Uterus (tissue), 4 donors: Measurements from ENCODE around the gene NPRL2. TPM values are rescaled to one million over a fixed set of nuclear protein-coding genes. Genes with fewer than 3 reads are reported as not detected.

Experiments used
- DNase-seq, 2 donors: peaks; one replicate each; pipeline ENCODE4 v3.0.0-alpha.2; 2019 to 2020
- H3K27ac ChIP-seq, 2 donors: fragments of 200-600 bp; sonication (generic); 1 replicate in 1 of 2; 2 replicates in 1 of 2; pipeline ENCODE4 v1.5.1; 2016 to 2018
- H3K27me3 ChIP-seq, 2 donors: fragments of 200-600 bp; sonication (generic); one replicate each; pipeline ENCODE4 v1.5.1; 2018 to 2019; ENCODE audit warnings: control low read depth in 1 of 2
- H3K36me3 ChIP-seq, 2 donors: fragments of 200-600 bp; sonication (generic); one replicate each; pipeline ENCODE4 v1.5.1; 2019; ENCODE audit warnings: control low read depth in 1 of 2
- H3K4me1 ChIP-seq, 2 donors: fragments of 200-600 bp; sonication (generic); one replicate each; pipeline ENCODE4 v1.5.1; 2018 to 2019; ENCODE audit warnings: control low read depth in 1 of 2
- H3K4me3 ChIP-seq, 2 donors: fragments of 200-600 bp; sonication (generic); 1 replicate in 1 of 2; 2 replicates in 1 of 2; pipeline ENCODE4 v1.5.1; 2018 to 2019; ENCODE audit warnings: mild to moderate bottlenecking in 1 of 2
- H3K9me3 ChIP-seq, 2 donors: fragments of 200-600 bp; sonication (generic); one replicate each; pipeline ENCODE4 v1.5.1; 2019; ENCODE audit warnings: control low read depth in 1 of 2
- CTCF ChIP-seq, 4 experiments: fragments of 200-600 bp in 2 of 4; fragments of 450-650 bp in 2 of 4; sonication (generic) in 2 of 4; IDR thresholded peaks; one replicate each; pipeline ENCODE4 v1.5.1; 2016 to 2019; ENCODE audit warnings: antibody characterized with exemption in 4 of 4, mild to moderate bottlenecking in 2 of 4, moderate library complexity in 1 of 4
- POLR2A ChIP-seq, 2 donors: fragments of 450-650 bp; IDR thresholded peaks; one replicate each; pipeline ENCODE4 v1.6.1; 2016; ENCODE audit warnings: antibody characterized with exemption in 2 of 2, mild to moderate bottlenecking in 1 of 2, moderate library complexity in 1 of 2
- intact Hi-C: fragments of 100-400 bp; cut with DNase I; formaldehyde crosslinking; loops from one replicate; pipeline ENCODE4 v1.15.1; 2023; ENCODE audit warnings: low total_unique reads
- total RNA-seq, 4 donors: library from RNA; depleted of rRNA in 3 of 4; stranded (reverse); fragments of >200 nt in 3 of 4; gene quantifications; one replicate each; pipeline versions ENCODE4 v1.1.0 to v1.2.4, GENCODE V29; 2014 to 2023
- donor health status: DM: yes; HTN: yes; CAD: no.

Gene NPRL2
- total RNA-seq, 4 donors from 2014 or later = 11.8 to 26.2 (median 16.0) TPM

GRCh38 chr3:50392101-50392715, 41.6 kb upstream of the NPRL2 start:
- intact Hi-C loops = no loop called here
- H3K4me3 ChIP-seq = no peak overlapping the region

GRCh38 chr3:50390508-50391224, 40.1 kb upstream of the NPRL2 start:
- no peak for TF ChIP-seq POLR2A (IDR thresholded peaks at IDR 0.05)
- TF ChIP-seq CTCF (IDR thresholded peaks at IDR 0.05) = no peak
- Histone ChIP-seq H3K27me3 (no peaks in the 10 kb centered on the region), H3K27ac (no peak overlapping the region), H3K4me3 (no peak overlapping the region), H3K9me3 (no peaks in the 10 kb centered on the region), H3K4me1 (no peaks in the 10 kb centered on the region), H3K36me3 (no peaks in the 10 kb centered on the region)
- peak in 1 of 2 donors; percentile 26 for DNase-seq
- intact Hi-C loops = no loop called here

More at GRCh38 chr3:50392101-50392715, 41.6 kb upstream of the NPRL2 start:
- Histone ChIP-seq H3K9me3 (no peaks in the 10 kb centered on the region), H3K27me3 (no peaks in the 10 kb centered on the region), H3K36me3 (no peaks in the 10 kb centered on the region), H3K27ac (no peak overlapping the region), H3K4me1 (no peaks in the 10 kb centered on the region)
- no peak for DNase-seq
- TF ChIP-seq CTCF (IDR thresholded peaks at IDR 0.05) = no peak
- no peak for TF ChIP-seq POLR2A (IDR thresholded peaks at IDR 0.05)

GRCh38 chr3:50389414-50389767, 38.8 kb upstream of the NPRL2 start:
- intact Hi-C loops = no loop called here
- Histone ChIP-seq H3K36me3 (no peaks in the 10 kb centered on the region), H3K9me3 (no peaks in the 10 kb centered on the region), H3K4me1 (no peaks in the 10 kb centered on the region), H3K4me3 (no peak overlapping the region), H3K27ac (no peak overlapping the region), H3K27me3 (no peaks in the 10 kb centered on the region)
- TF ChIP-seq CTCF (IDR thresholded peaks at IDR 0.05) (no peak), POLR2A (IDR thresholded peaks at IDR 0.05) (no peak)
- DNase-seq = no peak

- no peaks in the 10 kb centered on the region for H3K27me3 ChIP-seq
- no peak for TF ChIP-seq CTCF (IDR thresholded peaks at IDR 0.05)
- TF ChIP-seq POLR2A (IDR thresholded peaks at IDR 0.05) = no peak
- no peak overlapping the region for H3K27ac ChIP-seq
- no peaks in the 10 kb centered on the region for H3K36me3 ChIP-seq
- DNase-seq = no peak
- H3K4me1 ChIP-seq = no peaks in the 10 kb centered on the region
- no peak overlapping the region for H3K4me3 ChIP-seq
- H3K9me3 ChIP-seq = no peaks in the 10 kb centered on the region
- intact Hi-C loops = no loop called here
Observed at GRCh38 chr3:50388720-50389413, 38.3 kb upstream of the NPRL2 start.
